ENCODE measurements around the gene WASHC2C.
"Not testable (repeated sequence)": the region's sequence is repeated elsewhere in the genome, so short reads cannot be mapped to it uniquely, and the experiment has no call there.

WASHC2C gene

DNA sequence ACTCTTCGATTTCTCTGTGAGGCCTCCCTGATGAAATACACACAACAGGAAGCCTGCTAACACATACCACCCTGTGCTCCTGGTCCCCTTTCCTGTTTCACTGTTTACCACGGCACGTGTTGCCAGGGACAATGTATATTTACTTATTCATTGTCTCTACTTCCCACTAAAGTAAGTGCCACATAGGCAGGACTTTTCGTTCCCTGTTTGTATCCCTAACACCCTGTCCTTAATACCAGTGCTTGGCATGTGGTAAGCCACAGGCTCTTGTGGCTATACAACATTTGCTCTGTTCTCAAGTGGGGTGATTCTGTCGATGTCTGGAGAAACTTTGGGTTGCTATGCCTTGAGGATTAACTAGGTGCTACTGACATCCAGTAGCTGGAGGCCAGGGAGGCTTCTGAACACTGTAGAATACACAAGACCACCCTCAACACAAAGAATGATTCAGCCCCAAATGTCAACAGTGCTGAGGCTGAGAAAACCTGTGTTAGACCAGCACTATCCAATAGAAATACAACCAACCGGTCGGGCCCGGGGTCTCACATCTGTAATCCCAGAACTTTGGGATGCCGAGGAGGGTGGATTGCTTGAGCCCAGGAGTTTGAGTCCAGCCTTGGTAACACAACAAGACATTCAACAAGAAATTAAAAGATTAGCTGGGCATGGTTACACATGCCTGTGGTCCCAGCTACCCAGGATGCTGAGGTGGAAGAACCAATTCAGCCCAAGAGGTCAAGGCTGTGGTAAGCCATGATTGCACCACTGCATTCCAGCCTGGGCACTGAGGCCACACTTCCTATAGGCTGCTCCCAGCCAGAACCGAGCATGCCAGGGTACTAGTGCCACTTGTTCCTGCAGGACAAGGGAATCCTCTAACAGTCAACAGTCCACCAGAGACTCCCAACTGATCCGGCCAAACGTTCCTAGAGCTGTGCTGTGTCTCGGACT, 76.3 kb downstream of the WASHC2C start:
- H3K9me3 Mint-ChIP-seq; H3K27ac Mint-ChIP-seq; H3K4me1 Mint-ChIP-seq (ENCODE audit: low read depth); H3K4me3 Mint-ChIP-seq; H3K36me3 Mint-ChIP-seq (ENCODE audit: low read depth); DNase-seq (ENCODE audit: low spot score): not testable (repeated sequence)
- peaks cover 17% of the 10 kb centered on the region for H3K27me3 Mint-ChIP-seq (ENCODE audit: low read depth)

DNA sequence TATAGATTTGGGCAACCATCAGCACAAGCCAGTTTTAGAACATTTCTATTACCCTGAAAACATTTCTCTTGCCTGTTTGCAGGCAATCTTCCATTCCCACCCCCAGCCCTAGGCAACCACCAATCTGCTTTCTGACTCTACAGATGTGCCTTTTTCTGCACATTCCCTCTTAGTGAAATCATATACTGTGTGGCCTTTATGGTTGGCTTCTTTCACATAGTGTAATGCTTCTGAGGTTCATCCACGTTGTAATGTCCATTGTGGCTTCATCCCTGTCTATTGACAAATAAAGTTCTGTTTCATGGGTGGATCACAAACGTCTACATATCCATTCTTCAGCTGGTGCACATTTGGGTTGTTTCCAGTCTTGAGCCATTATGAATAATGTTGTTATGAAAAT, 77.9 kb downstream of the WASHC2C start:
- H3K9me3 Mint-ChIP-seq; H3K4me3 Mint-ChIP-seq; H3K27ac Mint-ChIP-seq; DNase-seq (ENCODE audit: low spot score); H3K4me1 Mint-ChIP-seq (ENCODE audit: low read depth); H3K36me3 Mint-ChIP-seq (ENCODE audit: low read depth): not testable (repeated sequence)
- H3K27me3 Mint-ChIP-seq (ENCODE audit: low read depth), result peaks cover 17% of the 10 kb centered on the region

DNA sequence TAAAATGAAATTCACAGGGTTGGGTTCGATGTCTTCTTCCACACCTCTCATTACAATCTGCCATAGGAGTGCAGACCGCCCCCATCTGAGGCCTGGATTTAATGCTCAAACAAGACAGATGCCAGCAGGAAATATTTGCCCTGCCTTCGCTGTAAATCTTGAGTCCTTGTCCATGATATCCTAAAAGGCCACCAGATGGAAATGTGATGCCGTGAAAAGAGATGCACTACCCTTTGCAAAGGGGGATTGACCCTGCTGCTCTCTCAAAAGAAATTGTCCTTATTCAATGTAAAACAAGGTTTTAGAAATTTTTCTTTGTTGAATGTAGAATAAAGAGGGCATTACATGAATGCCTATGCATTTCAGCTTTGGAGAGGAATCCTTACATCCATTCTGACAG, 82.8 kb downstream of the WASHC2C start:
- H3K9me3 Mint-ChIP-seq, result no peaks in the 10 kb centered on the region
- peaks cover 12% of the 10 kb centered on the region for H3K27me3 Mint-ChIP-seq (ENCODE audit: low read depth)
- H3K4me3 Mint-ChIP-seq, result no peak overlapping the region
- no peaks in the 10 kb centered on the region for H3K36me3 Mint-ChIP-seq (ENCODE audit: low read depth)
- H3K27ac Mint-ChIP-seq, result no peak overlapping the region
- no peak for DNase-seq (ENCODE audit: low spot score)
- H3K4me1 Mint-ChIP-seq (ENCODE audit: low read depth), result no peaks in the 10 kb centered on the region

- no peak overlapping the region for H3K27ac Mint-ChIP-seq
- peaks cover 10% of the 10 kb centered on the region for H3K27me3 Mint-ChIP-seq (ENCODE audit: low read depth)
- no peak for DNase-seq (ENCODE audit: low spot score)
- no peaks in the 10 kb centered on the region for H3K36me3 Mint-ChIP-seq (ENCODE audit: low read depth)
- H3K9me3 Mint-ChIP-seq, result no peaks in the 10 kb centered on the region
- no peaks in the 10 kb centered on the region for H3K4me1 Mint-ChIP-seq (ENCODE audit: low read depth)
- no peak overlapping the region for H3K4me3 Mint-ChIP-seq
Measured at GRCh38 chr10:45811075-45811474, 84.0 kb downstream of the WASHC2C start.

- not testable (repeated sequence) for H3K27ac Mint-ChIP-seq; H3K9me3 Mint-ChIP-seq; H3K36me3 Mint-ChIP-seq (ENCODE audit: low read depth); H3K4me3 Mint-ChIP-seq; DNase-seq (ENCODE audit: low spot score); H3K27me3 Mint-ChIP-seq (ENCODE audit: low read depth); H3K4me1 Mint-ChIP-seq (ENCODE audit: low read depth)
Measured at GRCh38 chr10:45812959-45813358, 85.9 kb downstream of the WASHC2C start.

- H3K27ac Mint-ChIP-seq; H3K9me3 Mint-ChIP-seq; H3K4me1 Mint-ChIP-seq (ENCODE audit: low read depth); H3K4me3 Mint-ChIP-seq; H3K27me3 Mint-ChIP-seq (ENCODE audit: low read depth); DNase-seq (ENCODE audit: low spot score); H3K36me3 Mint-ChIP-seq (ENCODE audit: low read depth): not testable (repeated sequence)
Measured at GRCh38 chr10:45814146-45814545, 87.1 kb downstream of the WASHC2C start.

- Mint-ChIP-seq H3K36me3 (ENCODE audit: low read depth) (no peaks in the 10 kb centered on the region), H3K27ac (no peak overlapping the region), H3K9me3 (no peaks in the 10 kb centered on the region), H3K4me3 (no peak overlapping the region), H3K27me3 (ENCODE audit: low read depth) (no peaks in the 10 kb centered on the region), H3K4me1 (ENCODE audit: low read depth) (no peaks in the 10 kb centered on the region)
- DNase-seq (ENCODE audit: low spot score), result no peak
Measured at GRCh38 chr10:45817130-45817859, 90.2 kb downstream of the WASHC2C start.

DNA sequence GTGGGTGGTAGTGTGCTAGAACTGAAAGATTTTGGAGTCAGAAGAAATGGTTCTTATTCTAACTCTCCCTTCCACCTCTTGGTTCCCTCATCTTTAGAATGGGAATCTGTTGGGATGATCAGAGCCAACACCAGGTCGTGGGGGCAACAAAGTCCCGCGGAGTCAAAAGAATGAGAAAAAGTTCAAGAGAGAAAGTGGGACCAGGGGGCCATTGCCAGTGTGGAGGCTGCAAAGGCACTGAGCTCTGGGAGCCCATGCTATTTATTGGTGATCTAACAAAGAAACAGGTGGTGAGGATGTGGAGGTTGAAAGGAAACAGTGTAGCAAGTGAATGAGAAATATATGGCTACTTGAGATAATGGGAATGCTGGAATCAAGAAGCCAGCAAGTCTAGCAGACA, 90.8 kb downstream of the WASHC2C start:
- no peak for DNase-seq (ENCODE audit: low spot score)
- Mint-ChIP-seq H3K36me3 (ENCODE audit: low read depth) (no peaks in the 10 kb centered on the region), H3K27me3 (ENCODE audit: low read depth) (no peaks in the 10 kb centered on the region), H3K27ac (no peak overlapping the region), H3K9me3 (no peaks in the 10 kb centered on the region), H3K4me1 (ENCODE audit: low read depth) (no peaks in the 10 kb centered on the region), H3K4me3 (no peak overlapping the region)

DNA sequence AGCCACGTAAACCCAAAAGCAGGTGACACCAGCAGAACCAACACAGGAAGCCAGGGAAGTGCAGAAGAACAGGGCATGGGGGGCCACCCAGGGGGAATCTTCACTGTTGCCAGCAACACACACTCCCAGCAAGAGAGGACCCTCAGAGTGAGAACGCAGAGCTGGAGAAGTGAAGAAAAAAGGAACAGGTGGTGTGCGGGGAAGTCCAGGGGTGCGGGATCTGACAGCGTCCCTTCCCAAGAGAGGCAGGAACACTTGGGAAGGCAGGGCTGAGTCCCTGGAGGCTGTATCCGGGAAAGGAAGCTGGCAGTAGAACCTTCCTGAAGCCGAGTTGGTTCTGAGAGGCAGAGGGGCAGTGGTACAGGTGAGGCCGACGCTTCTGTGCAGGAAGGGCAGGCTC, 92.5 kb downstream of the WASHC2C start:
- H3K27me3 Mint-ChIP-seq (ENCODE audit: low read depth), result no peaks in the 10 kb centered on the region
- peak overlapping the region; percentile 2 for H3K27ac Mint-ChIP-seq
- no peak for DNase-seq (ENCODE audit: low spot score)
- H3K4me1 Mint-ChIP-seq (ENCODE audit: low read depth), result no peaks in the 10 kb centered on the region
- H3K4me3 Mint-ChIP-seq, result no peak overlapping the region
- H3K9me3 Mint-ChIP-seq, result no peaks in the 10 kb centered on the region
- H3K36me3 Mint-ChIP-seq (ENCODE audit: low read depth), result no peaks in the 10 kb centered on the region

DNA sequence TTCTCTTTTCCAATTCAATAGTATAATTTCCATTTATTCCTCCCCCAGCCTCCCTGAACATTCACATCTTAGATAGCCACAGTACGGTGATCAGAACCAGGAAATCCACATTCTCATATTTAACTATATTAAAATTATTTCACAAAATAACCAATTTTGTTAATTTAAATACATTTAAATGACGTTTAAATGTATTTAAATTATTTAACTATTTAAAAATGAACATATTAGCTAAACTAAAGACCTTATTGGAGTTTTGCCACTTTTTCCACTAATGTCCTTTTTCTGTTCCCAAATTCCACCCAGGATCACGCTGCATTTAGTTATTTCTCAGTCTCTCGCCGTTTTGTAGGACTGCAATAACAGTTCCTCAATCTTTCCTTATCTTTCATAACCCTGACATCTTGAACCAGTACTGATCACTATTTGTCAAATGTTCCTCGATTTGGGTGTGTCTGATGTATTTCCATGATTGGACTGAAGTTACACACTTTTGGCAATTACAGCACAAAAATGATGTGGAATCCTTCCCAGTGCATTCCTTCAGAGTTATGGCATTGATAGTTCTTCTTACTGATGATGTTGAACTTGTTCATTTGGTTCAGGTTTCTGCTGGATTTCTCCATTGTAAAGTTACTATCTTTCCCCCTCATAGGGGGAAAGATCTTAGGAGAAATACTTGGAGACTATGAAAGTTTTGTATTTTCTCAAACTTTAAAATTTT, 93.2 kb downstream of the WASHC2C start:
- not testable (repeated sequence) for H3K4me3 Mint-ChIP-seq; H3K27ac Mint-ChIP-seq; H3K27me3 Mint-ChIP-seq (ENCODE audit: low read depth); DNase-seq (ENCODE audit: low spot score); H3K36me3 Mint-ChIP-seq (ENCODE audit: low read depth); H3K9me3 Mint-ChIP-seq; H3K4me1 Mint-ChIP-seq (ENCODE audit: low read depth)

GRCh38 chr10:45822918-45823317, 95.9 kb downstream of the WASHC2C start:
- H3K27me3 Mint-ChIP-seq (ENCODE audit: low read depth); H3K4me3 Mint-ChIP-seq; H3K36me3 Mint-ChIP-seq (ENCODE audit: low read depth); H3K27ac Mint-ChIP-seq; H3K9me3 Mint-ChIP-seq; DNase-seq (ENCODE audit: low spot score); H3K4me1 Mint-ChIP-seq (ENCODE audit: low read depth): not testable (repeated sequence)
